Spinal cord (tissue), 10 donors: Measurements from ENCODE around the gene MCU. TPM values are rescaled to one million over a fixed set of nuclear protein-coding genes. Genes with fewer than 3 reads are reported as not detected.
"Not testable (repeated sequence)": the region's sequence is repeated elsewhere in the genome, so short reads cannot be mapped to it uniquely, and the experiment has no call there.

Experiments
- DNase-seq, 6 donors: peaks; one replicate each; pipeline versions ENCODE4 v3.0.0 to v3.0.0-alpha.2; 2013 to 2015; ENCODE audit warnings: low spot score in 6 of 6, low read depth in 4 of 6
- H3K27ac ChIP-seq: one replicate; pipeline ENCODE4 v1.5.1; 2013; ENCODE audit warnings: low read depth, low read length, control low read depth
- H3K27me3 ChIP-seq: one replicate; pipeline ENCODE4 v1.6.1; 2013; ENCODE audit warnings: low read length; ENCODE audit not compliant: control insufficient read depth, insufficient read depth
- H3K36me3 ChIP-seq: one replicate; pipeline ENCODE4 v1.6.1; 2013; ENCODE audit warnings: low read length; ENCODE audit not compliant: control insufficient read depth, insufficient read depth
- H3K4me1 ChIP-seq: one replicate; pipeline ENCODE4 v1.6.1; 2013; ENCODE audit warnings: low read length; ENCODE audit not compliant: control insufficient read depth, insufficient read depth
- H3K4me3 ChIP-seq: one replicate; pipeline ENCODE4 v1.5.1; 2013; ENCODE audit warnings: low read depth, low read length, control low read depth
- H3K9me3 ChIP-seq: one replicate; pipeline ENCODE4 v1.6.1; 2013; ENCODE audit warnings: low read length; ENCODE audit not compliant: control insufficient read depth, insufficient read depth
- WGBS: methylation state at CpG from one replicate; pipeline ENCODE4 v1.1.5; 2013; ENCODE audit warnings: missing lambda C conversion rate; ENCODE audit not compliant: insufficient coverage; 5-methylcytosine and 5-hydroxymethylcytosine counted together
- polyA plus RNA-seq, 2 donors: library from polyadenylated mRNA; unstranded; fragments of 120-200 nt; gene quantifications; one replicate each; pipeline ENCODE4 v1.2.1, GENCODE V29; 2013; ENCODE audit not compliant: insufficient read length in 2 of 2
- total RNA-seq, 2 donors: library from RNA; depleted of rRNA in 1 of 2; stranded (reverse); fragments of 120-200 nt in 1 of 2; fragments of >200 nt in 1 of 2; gene quantifications; one replicate each; pipeline versions ENCODE4 v1.2.3 to v1.2.4, GENCODE V29; 2013 to 2014
- donor health status: healthy.

Gene MCU
- total and polyA plus RNA-seq, 4 donors = 39.2 to 55.2 (median 42.2) TPM

GRCh38 chr10:72904806-72905205 lies 212.9 kb downstream of the MCU start:
- Histone ChIP-seq H3K36me3 (no peaks in the 10 kb centered on the region), H3K27me3 (no peaks in the 10 kb centered on the region), H3K4me1 (no peaks in the 10 kb centered on the region), H3K27ac (no peak overlapping the region), H3K9me3 (no peaks in the 10 kb centered on the region), H3K4me3 (no peak overlapping the region)
- WGBS = 100% methylated on average over 2 of the region's 3 CpGs
- DNase-seq = no peak

- Histone ChIP-seq H3K36me3 (no peaks in the 10 kb centered on the region), H3K27ac (no peak overlapping the region), H3K27me3 (no peaks in the 10 kb centered on the region), H3K9me3 (no peaks in the 10 kb centered on the region), H3K4me1 (no peaks in the 10 kb centered on the region), H3K4me3 (no peak overlapping the region)
- DNase-seq = no peak
- WGBS = 94% methylated on average over 6 of the region's 6 CpGs
Observed at GRCh38 chr10:72906446-72906845, 214.5 kb downstream of the MCU start.

- Histone ChIP-seq H3K9me3 (no peaks in the 10 kb centered on the region), H3K4me3 (no peak overlapping the region), H3K27ac (no peak overlapping the region), H3K27me3 (no peaks in the 10 kb centered on the region), H3K36me3 (no peaks in the 10 kb centered on the region), H3K4me1 (no peaks in the 10 kb centered on the region)
- no peak for DNase-seq
Observed at GRCh38 chr10:72910705-72911104, 218.8 kb downstream of the MCU start.

GRCh38 chr10:72911758-72912157 lies 219.8 kb downstream of the MCU start:
- no peak for DNase-seq
- Histone ChIP-seq H3K4me1 (no peaks in the 10 kb centered on the region), H3K4me3 (no peak overlapping the region), H3K9me3 (no peaks in the 10 kb centered on the region), H3K27me3 (no peaks in the 10 kb centered on the region), H3K27ac (no peak overlapping the region), H3K36me3 (no peaks in the 10 kb centered on the region)
- WGBS = no CpG with 5 or more reads among the region's 2 CpGs

- Histone ChIP-seq H3K27ac (no peak overlapping the region), H3K36me3 (no peaks in the 10 kb centered on the region), H3K4me1 (no peaks in the 10 kb centered on the region), H3K4me3 (no peak overlapping the region), H3K9me3 (no peaks in the 10 kb centered on the region), H3K27me3 (no peaks in the 10 kb centered on the region)
- peak in 1 of 6 donors; percentile 28 for DNase-seq
- WGBS = 38% methylated on average over 2 of the region's 4 CpGs
Observed at GRCh38 chr10:72912736-72913135, 220.8 kb downstream of the MCU start.

- no peaks in the 10 kb centered on the region for H3K4me1 ChIP-seq
Observed at GRCh38 chr10:72913287-72913686, 221.3 kb downstream of the MCU start.

GRCh38 chr10:72917201-72917600 lies 225.3 kb downstream of the MCU start:
- H3K27me3 ChIP-seq, DNase-seq, H3K4me3 ChIP-seq, H3K36me3 ChIP-seq, H3K9me3 ChIP-seq, H3K4me1 ChIP-seq, H3K27ac ChIP-seq: not testable (repeated sequence)
- no CpG with 5 or more reads among the region's 3 CpGs for WGBS

More at GRCh38 chr10:72913287-72913686, 221.3 kb downstream of the MCU start:
- H3K27me3 ChIP-seq = no peaks in the 10 kb centered on the region
- H3K36me3 ChIP-seq = no peaks in the 10 kb centered on the region
- no peaks in the 10 kb centered on the region for H3K9me3 ChIP-seq
- no peak overlapping the region for H3K4me3 ChIP-seq
- no peak for DNase-seq
- no peak overlapping the region for H3K27ac ChIP-seq
- WGBS = 92% methylated on average over 4 of the region's 7 CpGs

GRCh38 chr10:72917803-72918332 lies 225.9 kb downstream of the MCU start:
- H3K4me3 ChIP-seq, H3K9me3 ChIP-seq, DNase-seq, H3K27me3 ChIP-seq, H3K27ac ChIP-seq, H3K36me3 ChIP-seq, H3K4me1 ChIP-seq: not testable (repeated sequence)
- 100% methylated on average over 2 of the region's 2 CpGs for WGBS

- DNase-seq = no peak
- Histone ChIP-seq H3K27ac (no peak overlapping the region), H3K4me1 (no peaks in the 10 kb centered on the region), H3K36me3 (no peaks in the 10 kb centered on the region), H3K4me3 (no peak overlapping the region), H3K27me3 (no peaks in the 10 kb centered on the region), H3K9me3 (peaks cover 8% of the 10 kb centered on the region)
- 79% methylated on average over 3 of the region's 8 CpGs for WGBS
Observed at GRCh38 chr10:72918352-72918751, 226.4 kb downstream of the MCU start.

- H3K9me3 ChIP-seq, H3K27ac ChIP-seq, DNase-seq, H3K4me3 ChIP-seq, H3K27me3 ChIP-seq, H3K4me1 ChIP-seq, H3K36me3 ChIP-seq: not testable (repeated sequence)
- WGBS = no CpG with 5 or more reads among the region's 1 CpG
Observed at GRCh38 chr10:72921147-72921683, 229.3 kb downstream of the MCU start.
